ENCODE measurements around the gene SLC2A6.

GRCh38 chr9:133496861-133497842, 18.3 kb upstream of the SLC2A6 start:
- TF ChIP-seq CTCF (IDR thresholded peaks at IDR 0.05), result no peak
- no peak for TF ChIP-seq POLR2A (IDR thresholded peaks at IDR 0.05)

Data from breast epithelium (tissue), 3 donors.